ENCODE data around the gene LIPT1. TPM values are rescaled to one million over a fixed set of nuclear protein-coding genes. Genes with fewer than 3 reads are reported as not detected.

The LIPT1 gene
- total and polyA plus RNA-seq, 2 of the 8 experiments (the other 6 are each of a cell fraction or from before 2014, with no cell fraction given): 6.1 to 10.9 TPM

- CTCF ChIA-PET (ENCODE audit: partially characterized antibody): interaction anchor here (0.8 to 2.2 kb wide), 4 partner anchors 12 to 116 kb away, joined by 3 to 4 read pairs (median 3); no protein-coding TSS in a partner anchor
These were observed 47.4 kb downstream of the LIPT1 start for GRCh38 chr2:99201959-99202678.

More at GRCh38 chr2:99201959-99202678, 47.4 kb downstream of the LIPT1 start:
- Histone ChIP-seq H3K27me3 (replicated peaks in 1 of 4; ENCODE audit: control insufficient read depth in 3 of 4, extremely low read depth in 1 of 4, insufficient read depth in 3 of 4, low read length in 3 of 4) (no peaks in the 10 kb centered on the region), H3K9ac (replicated peaks in 1 of 4; ENCODE audit: extremely low read depth in 1 of 4, low read depth in 3 of 4, low read length in 3 of 4) (no peak overlapping the region), H3K14ac (ENCODE audit: insufficient read length) (no peak overlapping the region), H3K4me3 (ENCODE audit: extremely low read depth in 1 of 4, insufficient read depth in 2 of 4, low read depth in 3 of 4, low read length in 4 of 4) (no peak overlapping the region), H2AK5ac (ENCODE audit: low read depth, low read length) (no peak overlapping the region), H2BK20ac (ENCODE audit: low read length) (no peak overlapping the region), H3K4me2 (ENCODE audit: insufficient read depth in 1 of 2, low read depth in 2 of 2, low read length in 2 of 2) (no peak overlapping the region), H4K8ac (ENCODE audit: extremely low read depth, insufficient read depth, low read length) (no peak overlapping the region), H3K23me2 (ENCODE audit: low read depth, low read length) (no peaks in the 10 kb centered on the region), H3K4ac (replicated peaks; ENCODE audit: insufficient read length, low read depth, low read length) (no peak overlapping the region), H2BK5ac (ENCODE audit: low read depth, low read length) (no peak overlapping the region), H3K18ac (ENCODE audit: extremely low read depth, low read length) (no peak overlapping the region), H3K79me2 (ENCODE audit: control insufficient read depth in 1 of 2, insufficient read depth in 2 of 2, low read length in 2 of 2) (no peaks in the 10 kb centered on the region), H4K20me1 (replicated peaks in 1 of 2; ENCODE audit: control insufficient read depth in 1 of 2, insufficient read depth in 2 of 2, low read length in 2 of 2) (no peaks in the 10 kb centered on the region), H3K56ac (replicated peaks; ENCODE audit: insufficient read length, low read depth, low read length) (no peak overlapping the region), H2BK120ac (replicated peaks; ENCODE audit: low read depth, low read length) (no peak overlapping the region), H4K91ac (replicated peaks; ENCODE audit: insufficient read length, low read length) (no peak overlapping the region), H3K79me1 (ENCODE audit: low read depth, low read length) (no peaks in the 10 kb centered on the region), H2BK15ac (ENCODE audit: low read length) (no peak overlapping the region), H2AFZ (ENCODE audit: low read length) (no peak overlapping the region), H3K9me3 (ENCODE audit: insufficient read depth in 2 of 2, low read depth in 1 of 2, low read length in 1 of 2) (peaks cover 29 to 30% of the 10 kb centered on the region in 2 experiments), H3K23ac (ENCODE audit: insufficient read length) (no peak overlapping the region), H4K5ac (ENCODE audit: insufficient read length, low read depth, low read length) (no peak overlapping the region), H3K36me3 (ENCODE audit: control insufficient read depth in 2 of 4, insufficient read depth in 4 of 4, low read length in 3 of 4) (peaks cover 0 to 10% (median 3%) of the 10 kb centered on the region in 4 experiments; a peak in 5 of 8 replicates), H3K27ac (ENCODE audit: low read depth, low read length) (no peak overlapping the region), H2BK12ac (ENCODE audit: low read depth, low read length) (0 out of 2 replicates have a peak overlapping the region, but pooled peaks have one; percentile 50), H3K4me1 (replicated peaks in 1 of 4; ENCODE audit: control insufficient read depth in 3 of 4, insufficient read depth in 4 of 4, low read length in 3 of 4) (no peaks in the 10 kb centered on the region)
- POLR2A ChIA-PET (ENCODE audit: partially characterized antibody): interaction anchor here (0.6 to 2.4 kb wide), 3 partner anchors 20 to 62 kb away, joined by 3 to 6 read pairs (median 3); partner anchors contain the start of genes MITD1 and MRPL30
- TF ChIP-seq CTCF (IDR thresholded peaks at IDR 0.05; ENCODE audit: control extremely low read depth in 1 of 3, insufficient read depth in 1 of 3, low read depth in 1 of 3, low read length in 3 of 3): peak in 2 of 3 experiments; percentile 13 to 14; a peak in 2 of 4 replicates
- TF ChIP-seq ASH2L (IDR thresholded peaks at IDR 0.05; ENCODE audit: low read length): no peak
- no peak for FAIRE-seq
- 91% methylated on average over 4 of the region's 4 CpGs; no CpG with 5 or more reads in 1 of the 2 experiments for WGBS, 2 experiments (ENCODE audit: extremely low coverage in 1 of 2, insufficient coverage in 1 of 2, insufficient read length in 1 of 2, insufficient replicate concordance in 2 of 2, low coverage in 1 of 2, low lambda C conversion rate in 2 of 2, missing lambda C conversion rate in 1 of 2)
- no peak for DNase-seq (ENCODE audit: low read depth in 1 of 2, low spot score in 2 of 2)
